Activated CD4-positive, alpha-beta T cell treated with anti-CD3 and anti-CD28 coated beads, Interleukin-2, amount 50 U/mL, for 4 hours (primary cell): ENCODE data around the gene CINP.

ENCODE experiments used
- DNase-seq, 2 experiments: peaks; one replicate each; pipeline ENCODE4 v3.0.0-alpha.2; 2020

CINP gene

DNA sequence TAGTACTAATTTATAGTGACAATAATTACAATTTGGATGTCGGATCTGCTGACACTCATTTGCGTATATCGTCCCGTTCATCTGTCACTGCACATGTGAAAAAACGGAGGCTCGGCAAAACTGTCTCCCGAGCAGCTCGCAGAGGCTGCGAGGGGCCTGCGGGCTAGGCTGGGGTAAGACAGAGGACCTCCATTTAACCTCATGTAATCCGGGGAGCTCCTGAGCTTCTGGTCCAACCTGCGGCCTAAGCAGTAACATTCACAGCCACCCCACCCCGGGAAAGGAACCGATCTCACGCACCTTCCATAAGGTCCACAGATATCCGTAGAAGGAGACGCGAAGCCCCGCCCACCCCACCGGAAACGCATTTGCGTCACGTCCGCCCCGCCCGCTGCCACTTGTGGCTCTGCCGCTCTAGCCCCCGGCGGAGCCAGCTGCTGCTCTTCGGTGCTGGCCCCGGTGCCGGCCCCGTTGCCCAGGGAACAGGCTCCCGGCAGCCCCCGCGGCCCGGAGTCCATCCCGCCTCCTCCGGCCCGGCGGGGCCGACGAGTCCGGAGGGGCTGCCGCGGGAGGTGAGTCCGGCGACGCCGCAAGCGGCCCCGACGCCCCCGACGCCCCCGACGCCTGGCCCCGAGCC lies at the start of gene CINP, which contains the start of gene TECPR2:
CINP (minus strand) TSS at position 346 of the 637 bp plus-strand sequence; CDS start at position 307, 39 bp downstream.
TECPR2 (plus strand) TSS at position 397 of the 637 bp plus-strand sequence. CDS start 13,781 bp downstream, outside the sequence.
- peak; percentile 96 to 98 for DNase-seq

DNA sequence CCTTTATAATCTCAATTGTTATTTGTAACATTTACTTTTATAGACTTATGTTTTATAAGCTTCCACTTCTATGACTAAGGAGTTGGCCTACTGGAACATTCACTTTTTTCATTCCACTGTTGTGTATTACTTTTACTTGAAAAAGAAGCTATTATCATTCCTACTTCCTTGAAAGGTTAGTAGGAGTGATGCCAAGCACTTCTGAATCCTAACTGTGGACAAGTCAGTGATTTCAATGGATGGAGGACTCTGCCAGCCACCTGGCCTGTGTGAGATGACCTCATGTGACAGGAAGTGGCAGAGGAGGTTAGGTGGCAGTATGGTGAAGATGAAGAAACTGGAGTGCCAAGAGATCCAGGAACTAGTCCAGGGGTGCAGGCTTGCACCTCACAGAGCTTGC lies 46.0 kb upstream of the CINP start:
- DNase-seq, result no peak

DNA sequence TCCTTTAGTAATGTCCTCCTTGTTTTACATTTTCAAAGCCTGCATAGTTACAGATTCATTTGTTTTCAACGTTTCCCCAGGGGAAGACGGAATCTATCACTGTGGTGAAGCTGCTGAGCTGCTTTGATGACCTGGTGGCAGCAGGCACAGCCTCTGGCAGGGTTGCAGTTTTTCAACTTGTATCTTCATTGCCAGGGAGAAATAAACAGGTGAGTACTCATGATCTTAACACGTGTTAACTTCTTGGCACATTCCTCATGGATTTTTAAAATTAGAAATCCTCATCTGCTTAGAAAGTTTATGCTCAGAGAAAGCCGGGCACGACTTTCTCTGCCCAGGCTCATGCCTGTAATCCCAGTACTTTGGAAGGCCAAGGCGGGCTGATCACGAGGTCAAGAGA lies 44.6 kb upstream of the CINP start:
- no peak for DNase-seq

DNA sequence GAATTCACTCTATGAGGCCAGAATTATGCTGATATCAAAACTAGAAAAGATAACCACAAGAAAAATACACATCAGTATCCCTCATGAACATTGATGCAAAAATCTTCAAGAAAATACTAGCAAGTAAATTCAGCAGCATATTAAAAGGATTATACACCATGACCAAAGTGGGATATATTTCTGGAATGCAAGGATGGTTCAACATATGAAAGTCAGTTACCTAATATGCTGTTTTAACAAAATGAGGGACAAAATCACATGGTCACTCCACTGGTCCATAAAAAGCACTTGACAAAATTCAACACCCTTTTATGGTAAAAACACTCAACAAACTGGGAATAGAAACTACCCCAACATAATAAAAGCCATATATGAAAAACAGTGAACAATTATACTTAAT lies 40.3 kb upstream of the CINP start:
- DNase-seq, result no peak

DNA sequence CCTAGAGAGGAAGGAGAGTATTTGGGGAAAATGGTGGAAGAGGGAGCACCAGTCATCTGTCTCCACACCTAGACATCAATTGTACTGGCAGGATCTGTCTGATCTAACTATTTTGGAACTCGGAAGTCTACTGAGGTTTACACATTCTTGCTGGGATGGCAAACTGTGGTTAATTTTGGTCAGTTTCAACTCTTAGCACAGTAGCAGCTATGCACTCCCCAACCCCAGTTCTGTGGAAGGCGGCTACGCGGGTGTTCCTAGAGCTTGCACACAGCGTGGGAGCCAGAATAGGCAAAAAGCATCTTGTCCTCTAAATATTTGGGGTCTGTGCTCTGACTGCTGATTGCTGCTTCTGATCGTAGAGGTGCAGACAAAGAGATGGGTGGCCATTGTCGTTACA lies 33.8 kb upstream of the CINP start:
- no peak for DNase-seq

DNA sequence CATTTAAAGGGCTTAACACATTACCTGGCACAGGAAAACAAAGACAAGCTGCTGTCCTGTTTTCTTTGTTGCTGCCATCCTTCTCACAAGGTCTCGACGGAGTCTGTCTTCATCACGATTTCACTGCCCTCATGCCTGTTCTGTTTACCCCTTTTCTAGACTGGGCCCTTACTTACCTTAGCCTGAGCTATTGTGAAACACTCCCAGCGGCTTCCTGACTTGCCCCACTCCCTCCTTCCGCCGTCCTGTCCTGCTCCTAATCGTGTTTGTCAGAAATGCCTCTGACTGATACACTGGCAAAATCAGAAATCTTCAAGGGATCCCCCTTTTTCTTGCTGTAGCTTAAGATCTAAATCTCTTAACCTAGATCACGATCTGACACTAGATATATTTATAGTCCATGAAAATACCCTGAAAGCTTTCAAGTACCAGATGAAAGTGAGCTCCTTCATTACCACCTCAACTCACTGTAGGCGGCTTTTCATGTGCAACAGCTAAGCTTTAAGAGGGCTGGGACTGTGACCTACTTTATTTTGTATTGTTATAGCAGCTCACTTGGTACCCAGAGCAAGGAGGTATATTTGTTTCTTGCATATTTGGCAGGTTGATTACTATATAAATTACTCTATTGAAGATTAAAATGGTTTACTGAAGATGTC lies 32.2 kb upstream of the CINP start:
- no peak for DNase-seq

DNA sequence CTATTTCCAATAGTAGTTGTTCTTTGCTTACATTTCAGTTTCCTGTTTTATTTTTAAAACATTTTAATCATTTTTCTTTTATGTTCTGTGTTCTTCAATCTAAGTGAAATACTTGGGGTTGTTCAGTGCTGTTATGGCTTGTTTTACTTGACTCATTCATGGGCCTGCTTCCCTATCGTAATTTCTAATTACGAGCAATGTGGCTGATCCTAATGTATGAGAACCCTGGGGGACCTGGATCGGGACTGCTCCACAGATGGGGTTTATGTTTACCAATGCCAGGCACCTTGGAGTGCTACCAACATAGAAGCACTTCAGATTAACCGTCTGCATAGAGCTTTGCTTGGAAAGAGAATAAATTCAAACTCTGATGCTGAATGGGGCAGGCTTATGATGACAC lies 29.8 kb upstream of the CINP start:
- no peak for DNase-seq

DNA sequence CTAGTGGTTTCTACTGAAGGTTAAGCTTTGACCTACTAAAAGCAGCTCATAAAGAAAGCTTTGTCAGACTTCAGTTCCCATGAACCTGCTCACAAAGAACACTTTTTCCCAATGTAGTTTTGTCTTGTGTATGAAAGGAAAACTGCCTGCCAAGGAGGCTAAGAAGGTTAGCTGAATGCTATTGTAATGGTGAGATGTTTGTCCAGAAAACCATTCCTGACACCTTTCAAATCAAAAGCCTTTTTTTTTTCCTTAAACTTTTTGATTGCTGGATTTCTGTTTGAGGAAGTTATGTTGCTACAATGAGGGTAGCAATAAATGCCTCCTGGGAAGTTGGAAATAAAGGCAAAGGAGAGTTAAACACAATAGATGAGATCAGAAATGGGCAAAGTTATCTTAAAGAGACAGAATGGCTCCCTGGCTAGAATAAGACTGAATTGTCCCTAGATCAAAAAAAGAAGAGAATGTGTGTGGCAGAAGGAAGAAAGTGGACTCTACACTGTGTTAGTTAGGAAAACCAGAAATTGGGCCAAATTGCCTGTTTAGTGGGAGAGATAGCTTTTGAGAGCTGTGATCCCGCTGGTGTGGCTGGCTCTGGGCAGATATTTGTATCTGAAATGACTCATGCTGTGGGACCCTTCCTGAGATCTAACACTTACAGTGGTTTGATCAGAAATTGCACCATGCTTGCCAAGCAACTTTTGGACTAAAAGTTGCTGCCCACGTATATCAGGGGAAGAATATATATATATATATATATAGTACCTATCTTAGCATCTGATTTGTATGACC lies 27.6 kb upstream of the CINP start:
- DNase-seq, result no peak

DNA sequence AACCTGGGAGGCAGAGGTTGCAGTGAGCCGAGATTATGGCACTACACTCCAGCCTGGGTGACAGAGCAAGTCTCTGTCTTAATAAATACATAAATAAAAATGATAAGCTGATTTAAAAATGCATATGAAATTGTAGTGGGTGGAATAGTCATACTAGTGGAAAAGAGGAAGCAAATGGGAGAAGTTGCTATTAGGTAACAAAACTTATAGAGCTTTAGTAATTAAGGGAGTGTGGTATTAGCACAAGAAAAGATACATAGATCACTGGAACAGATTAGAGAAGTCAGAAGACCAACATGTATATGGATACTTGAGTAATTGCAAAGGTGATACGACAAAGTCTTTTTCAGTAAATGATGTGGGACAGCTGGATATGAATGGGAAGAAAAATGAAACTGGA lies 26.6 kb upstream of the CINP start:
- no peak for DNase-seq

DNA sequence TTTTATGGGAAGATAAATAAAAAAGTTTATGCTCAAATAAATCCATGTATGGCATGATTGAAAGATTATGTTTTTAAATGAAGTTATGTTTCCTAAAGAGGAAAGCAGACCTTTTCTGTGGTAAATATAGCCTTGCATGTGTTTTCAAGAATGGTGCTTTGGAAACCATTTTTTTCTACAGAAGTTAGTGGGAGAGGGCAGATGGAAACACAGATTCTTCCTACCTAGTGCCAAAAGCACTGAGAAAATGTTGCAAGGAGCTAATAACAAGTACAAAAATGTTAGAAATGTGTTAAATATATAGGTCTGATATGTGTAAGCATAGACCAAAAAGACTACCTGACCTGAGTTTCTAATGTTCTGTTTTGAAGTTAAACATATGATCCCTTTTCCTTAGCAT lies 24.4 kb upstream of the CINP start:
- DNase-seq, result no peak

DNA sequence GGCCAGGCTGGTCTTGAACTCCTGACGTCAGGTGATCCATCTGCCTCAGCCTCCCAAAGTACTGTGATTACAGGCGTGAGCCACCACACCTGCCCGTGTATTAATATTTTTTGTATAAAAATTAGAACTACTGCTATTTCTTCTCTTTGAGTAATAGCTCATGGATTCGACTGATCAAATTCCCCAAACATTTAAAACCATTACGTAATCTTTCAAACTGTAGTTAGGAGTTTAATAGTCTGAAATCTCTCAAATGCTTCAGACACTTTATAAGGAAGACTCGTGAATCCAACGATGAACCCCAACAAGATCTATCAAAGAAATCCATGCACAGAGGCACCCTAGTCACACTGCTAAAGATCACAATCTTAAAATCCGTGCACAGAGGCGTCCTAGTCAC lies 16.1 kb upstream of the CINP start:
- DNase-seq, result no peak

DNA sequence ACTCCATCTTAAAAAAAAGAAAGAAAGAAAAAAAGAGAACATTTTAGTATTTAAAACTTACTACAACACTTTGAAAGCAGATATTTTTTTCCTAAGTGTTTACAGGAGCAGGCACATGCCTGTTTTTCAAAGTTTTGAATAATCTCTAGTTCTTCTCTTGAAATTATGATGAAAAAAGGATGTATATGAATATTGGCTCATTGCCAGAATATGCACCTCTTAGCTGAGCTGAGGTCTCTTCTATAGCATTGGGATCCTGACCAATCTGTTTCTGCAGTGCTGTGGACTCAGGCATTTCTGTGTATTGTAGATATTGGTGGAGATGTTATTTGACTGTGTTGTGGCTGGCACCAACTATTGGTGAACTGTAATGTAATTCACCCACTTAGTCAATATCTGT lies 15.0 kb upstream of the CINP start:
- no peak for DNase-seq

DNA sequence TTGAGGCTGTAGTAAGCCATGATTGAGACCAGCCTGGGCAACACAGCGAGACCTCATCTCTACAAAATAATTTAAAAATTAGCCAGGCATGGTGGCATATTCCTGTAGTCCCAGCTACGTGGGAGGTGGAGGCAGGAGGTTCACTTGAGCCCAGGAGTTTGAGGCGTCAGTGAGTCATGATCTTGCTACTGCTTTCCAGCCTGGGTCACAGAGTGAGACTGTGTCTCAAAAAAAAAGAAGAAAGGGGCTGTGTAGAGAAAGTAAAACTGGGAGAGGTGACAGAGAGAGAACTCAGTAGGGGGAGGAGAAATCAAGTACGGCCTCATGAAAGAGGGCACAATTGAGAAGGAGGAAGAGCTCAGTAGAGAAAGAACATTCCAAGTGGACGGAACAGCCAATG lies 12.4 kb upstream of the CINP start:
- DNase-seq, result no peak

DNA sequence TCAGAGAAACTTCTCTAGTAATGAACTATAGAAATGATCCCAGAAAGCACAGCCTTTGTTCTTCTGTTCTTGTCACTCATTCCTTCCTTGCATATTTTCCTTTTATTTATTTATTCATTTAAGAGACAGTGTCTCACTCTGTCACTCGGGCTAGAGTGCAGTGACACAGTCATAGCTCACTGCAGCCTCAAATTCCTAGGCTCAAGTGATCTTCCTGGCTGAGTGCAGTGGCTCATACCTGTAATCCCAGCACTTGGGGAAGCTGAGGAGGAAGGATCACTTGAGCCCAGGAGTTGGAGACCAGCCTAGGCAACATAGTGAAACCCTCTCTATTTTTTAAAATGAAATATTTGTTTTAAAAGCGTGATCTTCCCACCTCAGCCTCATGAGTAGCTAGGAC lies 11.6 kb upstream of the CINP start:
- no peak for DNase-seq

DNA sequence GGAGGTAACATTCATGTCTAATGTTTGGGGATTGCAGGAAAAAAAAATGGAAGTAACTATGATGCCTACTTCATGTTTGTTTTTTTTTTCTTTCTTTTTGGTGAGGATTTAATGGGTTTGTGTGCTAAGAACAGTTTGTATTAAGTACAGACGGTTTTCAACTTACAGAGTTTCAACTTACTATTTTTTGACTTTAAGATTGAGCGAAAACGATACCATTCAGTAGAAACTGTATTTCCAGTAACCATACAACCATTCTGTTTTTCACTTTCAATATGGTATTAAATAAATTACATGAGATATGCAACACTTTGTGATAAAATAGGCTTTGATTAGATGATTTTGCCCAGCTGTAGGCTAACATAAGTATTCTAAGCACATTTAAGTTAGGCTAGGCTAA lies 10.4 kb upstream of the CINP start:
- no peak for DNase-seq

DNA sequence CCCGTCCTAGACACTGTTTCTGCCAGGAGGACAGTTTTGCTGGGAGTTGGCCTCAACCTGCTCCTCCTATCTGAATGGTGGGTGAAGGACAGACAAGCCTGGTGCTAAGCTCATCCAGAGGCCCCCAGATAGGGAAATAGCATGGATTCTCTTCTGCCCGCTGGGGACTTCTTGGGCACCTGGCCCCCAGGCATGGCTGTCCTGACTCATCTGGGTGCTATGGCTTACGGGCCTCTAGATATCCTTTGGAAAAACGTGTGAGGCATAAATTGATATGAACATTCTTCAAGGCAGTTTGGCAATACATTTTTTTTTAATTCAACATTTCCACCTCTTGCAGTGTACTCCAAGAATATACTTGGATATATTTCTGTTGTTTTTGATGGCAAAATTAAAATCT lies 8.7 kb upstream of the CINP start:
- DNase-seq, result no peak

DNA sequence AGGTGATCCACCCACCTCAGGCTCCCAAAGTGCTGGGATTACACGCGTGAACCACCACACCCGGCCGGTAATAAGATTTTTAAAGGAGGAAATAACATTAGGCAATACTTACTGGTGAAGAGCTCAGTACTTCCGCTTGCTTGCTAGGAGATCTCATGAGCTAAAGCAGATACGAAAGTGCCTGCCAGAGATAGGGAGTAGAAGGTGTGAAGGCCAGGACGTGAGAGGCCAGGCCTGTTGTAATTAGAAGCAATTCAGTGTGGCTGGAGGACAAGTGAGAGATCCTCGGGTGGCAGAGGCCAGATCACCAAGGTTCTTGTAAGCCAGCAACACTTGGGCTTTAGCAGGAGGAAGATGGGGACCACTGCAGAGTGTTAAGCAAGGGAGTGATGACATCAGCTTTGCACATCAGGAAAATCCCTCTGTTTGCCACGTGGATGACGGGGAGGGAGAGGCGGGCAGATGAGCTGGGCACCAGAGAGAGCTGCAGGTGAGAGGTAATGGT lies 7.7 kb upstream of the CINP start:
- DNase-seq, result no peak

DNA sequence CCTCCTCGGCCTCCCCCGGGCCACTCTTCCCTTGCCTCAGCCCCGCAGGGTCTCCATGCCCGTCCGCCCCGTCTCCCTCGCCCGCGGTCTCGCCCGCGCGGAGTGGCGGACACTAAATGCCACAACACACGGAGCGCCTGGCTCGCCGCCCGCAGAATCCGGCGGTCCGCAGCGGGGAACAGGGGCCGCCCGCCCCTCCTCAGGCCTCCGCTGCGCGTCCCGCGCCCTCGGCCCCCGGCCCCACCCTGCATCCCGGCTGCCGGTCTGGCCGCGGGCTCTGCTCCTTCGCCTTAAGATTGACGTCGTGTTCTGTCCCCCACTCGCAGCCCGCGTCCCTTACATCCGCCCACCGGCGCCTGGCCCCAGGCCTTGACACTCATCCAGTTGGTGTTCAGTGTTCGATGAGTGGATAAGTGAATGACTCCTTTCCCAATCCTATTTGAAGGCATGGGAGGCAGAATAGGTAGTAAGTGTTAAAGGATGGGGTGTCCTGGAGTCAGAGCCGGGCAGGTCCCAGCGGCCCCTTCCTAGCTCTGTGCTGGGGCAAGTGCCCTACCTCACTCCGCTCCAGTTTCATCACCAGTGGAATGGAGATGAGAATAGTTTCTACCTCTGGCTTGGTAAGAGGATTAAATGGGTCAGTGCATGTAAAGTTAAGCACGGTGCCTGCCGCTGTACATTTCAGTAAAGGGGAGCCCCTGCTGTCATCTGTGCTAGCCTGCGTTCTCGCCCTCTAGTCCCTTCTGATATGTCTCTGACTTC lies 673 bp upstream of the CINP start:
- DNase-seq, result peak; percentile 9 to 19

DNA sequence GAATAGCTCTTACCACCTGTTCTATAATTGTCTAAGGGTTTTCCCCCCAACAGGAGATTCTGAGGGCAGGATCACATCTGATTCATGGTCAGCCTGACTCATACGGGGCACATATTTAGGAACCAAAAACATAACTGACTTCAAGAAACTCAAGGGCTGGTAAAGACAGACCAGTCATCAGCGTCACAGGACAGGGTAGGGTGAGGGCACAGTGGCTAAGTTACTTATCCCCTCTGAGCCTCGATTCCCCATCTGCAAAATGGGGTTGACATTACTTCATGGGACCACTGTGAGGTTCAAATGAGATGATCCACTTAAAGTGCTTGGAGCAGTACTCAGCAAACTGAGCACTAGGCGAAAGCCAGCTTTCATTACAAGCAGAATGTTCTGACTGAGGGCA lies 606 bp downstream of the CINP start:
- DNase-seq, result peak; percentile 30 to 33

DNA sequence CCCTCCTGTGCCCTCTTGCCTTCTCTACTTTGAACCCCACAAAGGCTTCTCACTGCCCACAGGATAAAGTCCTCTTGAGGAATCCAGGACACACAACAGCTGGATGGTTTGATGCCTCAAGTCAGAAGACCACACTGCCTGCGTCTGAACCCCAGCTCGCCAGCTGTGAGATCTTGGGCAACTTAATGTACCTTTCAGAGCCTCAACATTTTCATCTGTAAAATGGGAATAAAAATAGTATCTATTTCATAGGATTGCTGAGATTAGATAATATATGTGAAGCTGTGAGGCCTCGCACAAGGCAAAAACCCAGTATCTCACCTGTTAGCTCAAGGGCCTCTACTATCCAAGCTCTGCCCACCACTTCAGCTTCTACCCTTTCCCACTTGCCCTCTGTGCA lies 2.3 kb downstream of the CINP start:
- no peak for DNase-seq

DNA sequence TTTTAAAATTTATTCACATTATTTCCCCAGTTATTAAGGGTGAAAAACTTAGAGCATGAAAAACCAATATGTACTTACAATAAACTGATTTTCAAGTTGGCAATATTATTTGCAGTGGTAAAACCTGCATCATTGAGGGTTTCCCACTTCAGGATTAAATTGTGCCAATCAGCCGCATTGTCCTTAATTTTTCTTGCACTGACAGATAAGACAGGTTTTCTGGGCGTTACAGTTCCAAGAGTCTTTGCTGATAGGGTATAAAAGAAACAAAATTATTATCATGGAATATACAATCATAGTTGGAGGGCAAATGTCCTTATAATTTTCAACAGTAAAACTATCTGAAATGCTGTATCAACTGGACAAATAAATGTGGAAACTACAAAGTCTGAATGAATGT lies 3.3 kb downstream of the CINP start:
- DNase-seq, result no peak

DNA sequence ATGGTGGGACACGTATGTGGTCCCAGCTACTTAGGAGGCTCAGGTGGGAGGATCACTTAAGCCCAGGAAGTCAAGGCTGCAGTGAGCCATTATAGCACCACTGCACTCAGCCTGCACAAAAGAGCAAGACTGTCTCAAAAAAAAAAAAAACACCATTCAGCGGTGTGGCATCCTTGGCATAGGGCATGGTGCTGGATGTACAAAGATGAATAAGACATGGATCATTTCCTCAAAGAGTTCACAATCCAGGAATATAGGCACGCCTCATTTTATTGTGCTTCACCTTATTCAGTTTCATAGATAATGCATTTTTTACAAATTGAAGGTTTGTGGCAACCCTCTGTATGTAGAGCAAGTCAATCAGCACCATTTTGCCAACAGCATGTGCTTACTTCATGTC lies 6.4 kb downstream of the CINP start:
- DNase-seq, result no peak

DNA sequence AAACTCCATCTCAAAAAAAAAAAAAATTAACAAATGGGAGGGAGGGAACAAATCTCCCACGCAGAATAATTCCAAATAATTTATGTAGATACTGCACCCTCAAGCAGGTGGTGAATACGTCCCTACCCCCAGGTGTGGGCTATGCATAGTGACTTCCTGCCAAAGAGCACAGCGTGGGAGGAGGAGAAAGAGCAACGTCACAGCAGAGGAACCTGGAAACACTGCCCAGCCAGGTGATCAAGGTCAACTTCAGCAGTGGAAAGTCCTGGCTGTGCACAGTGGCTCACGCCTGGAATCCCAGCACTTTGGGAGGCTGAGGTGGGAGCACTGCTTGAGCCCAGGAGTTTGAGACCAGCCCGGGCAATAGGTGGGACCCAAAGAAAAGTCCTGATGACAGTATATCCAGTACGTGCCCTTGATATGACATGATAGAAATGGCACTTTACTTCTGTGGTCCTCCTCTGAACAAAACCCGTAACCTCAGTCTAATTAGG lies 9.5 kb downstream of the CINP start:
- DNase-seq, result no peak
